SK-N-SH (cell line): ENCODE results near the gene CYP21A2.
"Not testable (repeated sequence)": the region's sequence is repeated elsewhere in the genome, so short reads cannot be mapped to it uniquely, and the experiment has no call there.

ENCODE experiments used
- EZH2phosphoT487 ChIP-seq: fragments of 200-600 bp; sonication (generic); IDR thresholded peaks from 2 replicates; pipeline ENCODE4 v1.6.1; 2017; ENCODE audit warnings: low read depth, mixed run types, mild to moderate bottlenecking, antibody characterized with exemption, moderate library complexity, borderline replicate concordance
- GABPA ChIP-seq: IDR thresholded peaks from 2 replicates; pipeline ENCODE4 v1.4.0; 2012; ENCODE audit warnings: low read depth, mild to moderate bottlenecking
- GATA2 ChIP-seq: sonication (generic); formaldehyde crosslinking; IDR thresholded peaks from 2 replicates; pipeline ENCODE4 v1.5.0; 2020; ENCODE audit warnings: mild to moderate bottlenecking, missing genetic modification reagents
- POLR2AphosphoS5 ChIP-seq: IDR thresholded peaks from 2 replicates; pipeline ENCODE4 v1.6.1; 2012; ENCODE audit warnings: low read depth, low read length
- RCOR1 ChIP-seq: fragments of 150-350 bp; IDR thresholded peaks from 2 replicates; pipeline ENCODE4 v1.6.1; 2017; ENCODE audit warnings: antibody characterized with exemption, low read length
- SIN3A ChIP-seq: IDR thresholded peaks from 2 replicates; pipeline ENCODE4 v1.6.1; 2012; ENCODE audit warnings: low read depth, mild to moderate bottlenecking, low read length, moderate library complexity, borderline replicate concordance
- TAF1 ChIP-seq: IDR thresholded peaks from 2 replicates; pipeline ENCODE4 v1.6.1; 2012; ENCODE audit warnings: low read depth, mild to moderate bottlenecking, low read length, moderate library complexity, borderline replicate concordance
- TF ChIP-seq, protein P1 (sequence below): fragments of 200-600 bp; sonication (generic); IDR thresholded peaks from 2 replicates; pipeline ENCODE4 v1.6.1; 2017; ENCODE audit warnings: antibody characterized with exemption, mild to moderate bottlenecking, moderate library complexity
- TF ChIP-seq, protein P2 (sequence below): IDR thresholded peaks from 2 replicates; pipeline ENCODE4 v1.6.1; 2012; ENCODE audit warnings: mild to moderate bottlenecking, low read depth, low read length, moderate library complexity
- TF ChIP-seq, protein P3 (sequence below): IDR thresholded peaks from 2 replicates; pipeline ENCODE4 v1.4.0; 2012; ENCODE audit warnings: low read depth

DNA sequence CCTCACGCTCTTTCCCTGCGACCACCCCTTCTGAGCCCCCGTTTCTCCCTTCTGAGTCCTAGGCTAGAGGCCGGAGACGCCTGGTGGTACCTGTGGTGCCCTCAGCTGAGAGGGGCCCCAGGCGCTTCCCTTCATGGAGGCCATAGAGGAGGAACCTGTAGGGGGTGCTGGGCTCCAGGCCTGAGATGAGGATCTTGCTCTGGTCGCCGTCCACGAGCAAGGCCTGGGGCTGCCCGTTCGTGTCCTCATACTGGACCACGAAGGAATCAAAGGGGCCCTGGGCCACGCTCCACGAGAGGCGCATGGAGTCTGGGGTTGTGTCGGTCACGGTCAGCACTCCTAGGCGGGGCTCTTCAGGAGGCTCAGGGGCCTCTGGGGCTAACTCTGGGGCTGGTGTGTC, 6.7 kb downstream of the CYP21A2 start:
- TF ChIP-seq, protein P1, sequence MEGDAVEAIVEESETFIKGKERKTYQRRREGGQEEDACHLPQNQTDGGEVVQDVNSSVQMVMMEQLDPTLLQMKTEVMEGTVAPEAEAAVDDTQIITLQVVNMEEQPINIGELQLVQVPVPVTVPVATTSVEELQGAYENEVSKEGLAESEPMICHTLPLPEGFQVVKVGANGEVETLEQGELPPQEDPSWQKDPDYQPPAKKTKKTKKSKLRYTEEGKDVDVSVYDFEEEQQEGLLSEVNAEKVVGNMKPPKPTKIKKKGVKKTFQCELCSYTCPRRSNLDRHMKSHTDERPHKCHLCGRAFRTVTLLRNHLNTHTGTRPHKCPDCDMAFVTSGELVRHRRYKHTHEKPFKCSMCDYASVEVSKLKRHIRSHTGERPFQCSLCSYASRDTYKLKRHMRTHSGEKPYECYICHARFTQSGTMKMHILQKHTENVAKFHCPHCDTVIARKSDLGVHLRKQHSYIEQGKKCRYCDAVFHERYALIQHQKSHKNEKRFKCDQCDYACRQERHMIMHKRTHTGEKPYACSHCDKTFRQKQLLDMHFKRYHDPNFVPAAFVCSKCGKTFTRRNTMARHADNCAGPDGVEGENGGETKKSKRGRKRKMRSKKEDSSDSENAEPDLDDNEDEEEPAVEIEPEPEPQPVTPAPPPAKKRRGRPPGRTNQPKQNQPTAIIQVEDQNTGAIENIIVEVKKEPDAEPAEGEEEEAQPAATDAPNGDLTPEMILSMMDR: not testable (repeated sequence)
- not testable (repeated sequence) for TF ChIP-seq RCOR1; GABPA; EZH2phosphoT487; TAF1; POLR2AphosphoS5; SIN3A; GATA2 (CRISPR knock-in tag)
- TF ChIP-seq, protein P2, sequence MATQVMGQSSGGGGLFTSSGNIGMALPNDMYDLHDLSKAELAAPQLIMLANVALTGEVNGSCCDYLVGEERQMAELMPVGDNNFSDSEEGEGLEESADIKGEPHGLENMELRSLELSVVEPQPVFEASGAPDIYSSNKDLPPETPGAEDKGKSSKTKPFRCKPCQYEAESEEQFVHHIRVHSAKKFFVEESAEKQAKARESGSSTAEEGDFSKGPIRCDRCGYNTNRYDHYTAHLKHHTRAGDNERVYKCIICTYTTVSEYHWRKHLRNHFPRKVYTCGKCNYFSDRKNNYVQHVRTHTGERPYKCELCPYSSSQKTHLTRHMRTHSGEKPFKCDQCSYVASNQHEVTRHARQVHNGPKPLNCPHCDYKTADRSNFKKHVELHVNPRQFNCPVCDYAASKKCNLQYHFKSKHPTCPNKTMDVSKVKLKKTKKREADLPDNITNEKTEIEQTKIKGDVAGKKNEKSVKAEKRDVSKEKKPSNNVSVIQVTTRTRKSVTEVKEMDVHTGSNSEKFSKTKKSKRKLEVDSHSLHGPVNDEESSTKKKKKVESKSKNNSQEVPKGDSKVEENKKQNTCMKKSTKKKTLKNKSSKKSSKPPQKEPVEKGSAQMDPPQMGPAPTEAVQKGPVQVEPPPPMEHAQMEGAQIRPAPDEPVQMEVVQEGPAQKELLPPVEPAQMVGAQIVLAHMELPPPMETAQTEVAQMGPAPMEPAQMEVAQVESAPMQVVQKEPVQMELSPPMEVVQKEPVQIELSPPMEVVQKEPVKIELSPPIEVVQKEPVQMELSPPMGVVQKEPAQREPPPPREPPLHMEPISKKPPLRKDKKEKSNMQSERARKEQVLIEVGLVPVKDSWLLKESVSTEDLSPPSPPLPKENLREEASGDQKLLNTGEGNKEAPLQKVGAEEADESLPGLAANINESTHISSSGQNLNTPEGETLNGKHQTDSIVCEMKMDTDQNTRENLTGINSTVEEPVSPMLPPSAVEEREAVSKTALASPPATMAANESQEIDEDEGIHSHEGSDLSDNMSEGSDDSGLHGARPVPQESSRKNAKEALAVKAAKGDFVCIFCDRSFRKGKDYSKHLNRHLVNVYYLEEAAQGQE: not testable (repeated sequence)
- TF ChIP-seq, protein P3, sequence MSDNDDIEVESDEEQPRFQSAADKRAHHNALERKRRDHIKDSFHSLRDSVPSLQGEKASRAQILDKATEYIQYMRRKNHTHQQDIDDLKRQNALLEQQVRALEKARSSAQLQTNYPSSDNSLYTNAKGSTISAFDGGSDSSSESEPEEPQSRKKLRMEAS: not testable (repeated sequence)
